ENCODE data around the gene PKMYT1. TPM values are rescaled to one million over a fixed set of nuclear protein-coding genes. Genes with fewer than 3 reads are reported as not detected.

Gene PKMYT1
- total RNA-seq, 2 donors from 2014 or later: 5.9 TPM; not detected in 1

DNA sequence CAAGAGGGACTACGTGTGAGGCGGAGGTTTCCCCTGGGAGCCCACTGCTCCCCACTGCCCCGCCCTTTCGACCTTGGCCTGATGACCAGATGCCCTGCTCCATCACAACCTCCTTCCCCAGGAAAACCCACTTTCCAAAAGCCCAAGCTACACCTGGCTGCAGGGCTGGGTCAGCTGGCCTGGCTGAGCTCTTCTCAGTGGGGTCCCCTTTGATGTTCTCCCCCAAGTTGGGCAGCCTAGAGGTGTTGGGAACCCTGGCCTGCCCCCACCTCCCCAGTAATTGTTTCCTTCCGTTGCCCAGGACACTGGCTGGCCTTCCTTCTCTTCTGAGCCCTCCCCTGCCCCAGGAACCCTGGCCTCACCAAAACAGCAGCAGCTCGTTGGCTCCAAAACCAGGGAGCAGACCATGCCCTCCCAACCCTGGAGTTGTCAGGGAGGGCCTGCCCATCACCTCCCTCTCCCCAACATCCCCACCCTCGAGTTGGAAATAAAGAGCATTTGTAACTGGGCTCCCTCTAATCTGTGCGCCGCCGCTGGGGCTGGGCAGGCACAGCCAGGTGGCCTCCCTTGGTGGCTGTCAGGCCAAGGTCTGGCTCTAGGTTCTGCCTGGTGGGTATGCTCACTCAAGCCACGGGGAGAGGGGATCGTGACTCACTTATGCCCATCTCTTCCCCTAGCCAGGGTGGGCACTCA, 33.9 kb upstream of the PKMYT1 start:
- no peak for DNase-seq (ENCODE audit: low spot score)
- H3K4me1 ChIP-seq (ENCODE audit: control insufficient read depth in 1 of 2, low read depth in 2 of 2): no peaks in the 10 kb centered on the region
- no peaks in the 10 kb centered on the region for H3K36me3 ChIP-seq
- TF ChIP-seq, protein P1, sequence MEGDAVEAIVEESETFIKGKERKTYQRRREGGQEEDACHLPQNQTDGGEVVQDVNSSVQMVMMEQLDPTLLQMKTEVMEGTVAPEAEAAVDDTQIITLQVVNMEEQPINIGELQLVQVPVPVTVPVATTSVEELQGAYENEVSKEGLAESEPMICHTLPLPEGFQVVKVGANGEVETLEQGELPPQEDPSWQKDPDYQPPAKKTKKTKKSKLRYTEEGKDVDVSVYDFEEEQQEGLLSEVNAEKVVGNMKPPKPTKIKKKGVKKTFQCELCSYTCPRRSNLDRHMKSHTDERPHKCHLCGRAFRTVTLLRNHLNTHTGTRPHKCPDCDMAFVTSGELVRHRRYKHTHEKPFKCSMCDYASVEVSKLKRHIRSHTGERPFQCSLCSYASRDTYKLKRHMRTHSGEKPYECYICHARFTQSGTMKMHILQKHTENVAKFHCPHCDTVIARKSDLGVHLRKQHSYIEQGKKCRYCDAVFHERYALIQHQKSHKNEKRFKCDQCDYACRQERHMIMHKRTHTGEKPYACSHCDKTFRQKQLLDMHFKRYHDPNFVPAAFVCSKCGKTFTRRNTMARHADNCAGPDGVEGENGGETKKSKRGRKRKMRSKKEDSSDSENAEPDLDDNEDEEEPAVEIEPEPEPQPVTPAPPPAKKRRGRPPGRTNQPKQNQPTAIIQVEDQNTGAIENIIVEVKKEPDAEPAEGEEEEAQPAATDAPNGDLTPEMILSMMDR (IDR thresholded peaks at IDR 0.05): no peak
- no peak for ATAC-seq (ENCODE audit: insufficient number of reproducible peaks, low FRiP score, low read depth)
- peaks cover 5% of the 10 kb centered on the region for H3K27me3 ChIP-seq (replicated peaks; ENCODE audit: insufficient read depth)
- no peak overlapping the region for H3K4me3 ChIP-seq
- H3K27ac ChIP-seq: no peak overlapping the region
- H3K9me3 ChIP-seq: no peaks in the 10 kb centered on the region

- no peak for DNase-seq (ENCODE audit: low spot score)
- no peak overlapping the region for H3K27ac ChIP-seq
- H3K4me1 ChIP-seq (ENCODE audit: control insufficient read depth in 1 of 2, low read depth in 2 of 2): no peaks in the 10 kb centered on the region
- ATAC-seq (ENCODE audit: insufficient number of reproducible peaks, low FRiP score, low read depth): no peak
- no peak overlapping the region for H3K4me3 ChIP-seq
- H3K27me3 ChIP-seq (replicated peaks; ENCODE audit: insufficient read depth): peaks cover 11% of the 10 kb centered on the region
- no peaks in the 10 kb centered on the region for H3K36me3 ChIP-seq
- TF ChIP-seq, protein P1 (IDR thresholded peaks at IDR 0.05): no peak
- no peaks in the 10 kb centered on the region for H3K9me3 ChIP-seq
Observed at GRCh38 chr16:3013491-3013951, 33.3 kb upstream of the PKMYT1 start.

DNA sequence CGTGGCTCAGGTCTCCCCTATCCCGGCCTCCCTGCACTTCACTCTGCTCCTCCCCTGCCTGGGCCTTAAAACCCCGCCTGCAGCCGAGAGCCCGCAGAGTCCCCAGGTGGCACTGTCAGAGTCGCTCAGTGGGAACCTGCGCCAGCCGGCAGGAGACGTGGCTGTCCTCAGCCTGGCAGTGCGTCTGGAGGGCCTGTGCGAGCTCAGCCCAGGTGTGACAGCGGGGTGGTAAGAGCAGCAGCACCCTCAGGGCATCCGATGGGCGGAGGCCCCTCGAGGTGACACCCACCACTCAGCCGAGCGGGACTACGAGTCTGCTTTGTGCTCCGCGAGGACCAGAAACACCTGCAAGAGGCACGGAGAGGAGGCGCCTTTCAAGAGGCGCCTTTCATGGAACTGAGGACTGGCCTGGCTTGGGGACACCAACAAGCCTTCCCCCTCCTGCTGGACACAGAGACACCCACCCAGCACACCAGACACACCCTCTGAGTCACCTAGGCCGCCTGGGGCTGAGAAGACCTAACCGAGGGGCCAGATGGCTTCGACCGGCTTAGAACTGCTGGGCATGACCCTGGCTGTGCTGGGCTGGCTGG, 32.7 kb upstream of the PKMYT1 start, which contains the start of gene CLDN9:
TSS of gene CLDN9 (plus strand) at position 96 of the 593 bp plus-strand sequence. CDS start at position 536, 440 bp downstream.
- H3K4me1 ChIP-seq (ENCODE audit: control insufficient read depth in 1 of 2, low read depth in 2 of 2): no peaks in the 10 kb centered on the region
- no peak within 1 kb of the TSS for H3K4me3 ChIP-seq
- peaks cover 15% of the 10 kb centered on the region for H3K27me3 ChIP-seq (replicated peaks; ENCODE audit: insufficient read depth)
- no peak within 1 kb of the TSS for H3K27ac ChIP-seq
- TF ChIP-seq, protein P1 (IDR thresholded peaks at IDR 0.05): no peak
- no peaks in the 10 kb centered on the region for H3K36me3 ChIP-seq
- ATAC-seq (ENCODE audit: insufficient number of reproducible peaks, low FRiP score, low read depth) (no peak), DNase-seq (ENCODE audit: low spot score) (no peak)
- no peaks in the 10 kb centered on the region for H3K9me3 ChIP-seq

DNA sequence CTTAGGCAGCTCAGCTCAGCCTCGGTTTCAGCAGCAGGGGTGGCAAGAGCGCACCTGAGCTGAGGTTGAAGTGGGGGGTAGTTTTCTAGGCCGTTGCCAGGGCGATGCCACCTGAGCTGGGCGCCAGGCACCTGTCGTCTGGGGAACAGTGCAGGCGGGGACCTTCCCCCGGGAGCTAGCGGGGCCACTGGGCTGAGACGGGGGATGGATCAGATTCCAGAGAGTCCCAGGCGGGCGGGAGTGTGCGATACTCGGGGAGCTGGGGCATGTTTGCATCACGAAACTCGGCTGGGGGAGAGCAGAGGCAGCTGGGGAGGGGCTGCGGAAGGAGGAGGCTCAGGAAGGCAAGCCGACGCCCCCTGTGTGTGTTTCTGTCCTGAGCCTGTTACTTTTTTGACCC, 32.0 kb upstream of the PKMYT1 start:
- TF ChIP-seq, protein P1 (IDR thresholded peaks at IDR 0.05): no peak
- peaks cover 15% of the 10 kb centered on the region for H3K27me3 ChIP-seq (replicated peaks; ENCODE audit: insufficient read depth)
- no peaks in the 10 kb centered on the region for H3K4me1 ChIP-seq (ENCODE audit: control insufficient read depth in 1 of 2, low read depth in 2 of 2)
- no peak overlapping the region for H3K4me3 ChIP-seq
- H3K9me3 ChIP-seq: no peaks in the 10 kb centered on the region
- H3K36me3 ChIP-seq: no peaks in the 10 kb centered on the region
- no peak overlapping the region for H3K27ac ChIP-seq
- no peak for DNase-seq (ENCODE audit: low spot score)
- no peak for ATAC-seq (ENCODE audit: insufficient number of reproducible peaks, low FRiP score, low read depth)

GRCh38 chr16:3010510-3010909, 30.3 kb upstream of the PKMYT1 start:
- TF ChIP-seq, protein P1 (IDR thresholded peaks at IDR 0.05): no peak
- Histone ChIP-seq H3K27ac (no peak overlapping the region), H3K9me3 (no peaks in the 10 kb centered on the region), H3K36me3 (no peaks in the 10 kb centered on the region), H3K4me1 (ENCODE audit: control insufficient read depth in 1 of 2, low read depth in 2 of 2) (no peaks in the 10 kb centered on the region), H3K27me3 (replicated peaks; ENCODE audit: insufficient read depth) (peaks cover 15% of the 10 kb centered on the region), H3K4me3 (no peak overlapping the region)
- ATAC-seq (ENCODE audit: insufficient number of reproducible peaks, low FRiP score, low read depth) (no peak), DNase-seq (ENCODE audit: low spot score) (no peak)
